Testis (tissue), 2 donors: Measurements from ENCODE around the gene TNPO2.

Experiments
- POLR2A ChIP-seq: fragments of 450-650 bp; IDR thresholded peaks from one replicate; pipeline ENCODE4 v1.6.1; 2017; ENCODE audit warnings: antibody characterized with exemption, mild to moderate bottlenecking, moderate library complexity
- TF ChIP-seq, protein P1 (sequence below), 3 experiments: fragments of 450-650 bp in 2 of 3; fragments of 200-600 bp in 1 of 3; sonication (generic) in 1 of 3; IDR thresholded peaks; one replicate each; pipeline ENCODE4 v1.5.1; 2016 to 2019; ENCODE audit warnings: antibody characterized with exemption in 3 of 3, mild to moderate bottlenecking in 2 of 3, moderate library complexity in 1 of 3

DNA sequence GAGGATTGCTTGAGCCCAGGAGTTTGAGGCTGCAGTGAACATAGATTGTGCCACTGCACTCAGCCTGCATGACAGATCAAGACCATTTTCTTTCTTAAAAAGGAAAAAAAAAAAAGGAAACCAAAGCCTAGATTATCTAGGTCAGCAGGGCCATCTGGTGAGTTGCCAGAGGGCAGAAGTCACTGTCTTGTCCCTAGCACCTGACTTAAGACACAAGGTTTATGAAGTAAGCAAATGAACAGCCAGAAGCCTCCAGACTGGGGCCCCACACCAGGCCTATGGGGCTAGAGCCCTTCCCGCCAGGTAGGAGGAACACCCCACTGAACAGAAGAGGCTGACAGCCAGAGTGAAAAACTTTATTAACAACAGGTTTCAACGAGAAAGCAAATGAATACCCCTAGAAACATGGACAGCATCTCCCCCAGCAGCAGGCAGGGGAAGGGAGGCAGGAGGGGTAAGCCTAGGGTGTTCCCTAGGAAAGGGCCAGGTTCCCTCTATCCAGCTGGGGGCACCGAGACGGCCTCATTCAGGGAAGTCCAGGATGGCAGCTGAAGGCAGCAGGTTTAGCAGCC, 55.9 kb downstream of the TNPO2 start:
- TF ChIP-seq, protein P1, sequence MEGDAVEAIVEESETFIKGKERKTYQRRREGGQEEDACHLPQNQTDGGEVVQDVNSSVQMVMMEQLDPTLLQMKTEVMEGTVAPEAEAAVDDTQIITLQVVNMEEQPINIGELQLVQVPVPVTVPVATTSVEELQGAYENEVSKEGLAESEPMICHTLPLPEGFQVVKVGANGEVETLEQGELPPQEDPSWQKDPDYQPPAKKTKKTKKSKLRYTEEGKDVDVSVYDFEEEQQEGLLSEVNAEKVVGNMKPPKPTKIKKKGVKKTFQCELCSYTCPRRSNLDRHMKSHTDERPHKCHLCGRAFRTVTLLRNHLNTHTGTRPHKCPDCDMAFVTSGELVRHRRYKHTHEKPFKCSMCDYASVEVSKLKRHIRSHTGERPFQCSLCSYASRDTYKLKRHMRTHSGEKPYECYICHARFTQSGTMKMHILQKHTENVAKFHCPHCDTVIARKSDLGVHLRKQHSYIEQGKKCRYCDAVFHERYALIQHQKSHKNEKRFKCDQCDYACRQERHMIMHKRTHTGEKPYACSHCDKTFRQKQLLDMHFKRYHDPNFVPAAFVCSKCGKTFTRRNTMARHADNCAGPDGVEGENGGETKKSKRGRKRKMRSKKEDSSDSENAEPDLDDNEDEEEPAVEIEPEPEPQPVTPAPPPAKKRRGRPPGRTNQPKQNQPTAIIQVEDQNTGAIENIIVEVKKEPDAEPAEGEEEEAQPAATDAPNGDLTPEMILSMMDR (IDR thresholded peaks at IDR 0.05): no peak
- no peak for TF ChIP-seq POLR2A
